Ishikawa (cell line): ENCODE results near the gene C11orf87.

ENCODE experiments used
- CEBPB ChIP-seq: IDR thresholded peaks from 2 replicates; pipeline ENCODE4 v1.6.1; 2012
- CREB1 ChIP-seq: IDR thresholded peaks from 2 replicates; pipeline ENCODE4 v1.6.1; 2012; ENCODE audit warnings: low read depth
- EGR1 ChIP-seq: IDR thresholded peaks from 2 replicates; pipeline ENCODE4 v1.6.1; 2012
- EP300 ChIP-seq: IDR thresholded peaks from 2 replicates; pipeline ENCODE4 v1.6.1; 2012; ENCODE audit warnings: borderline replicate concordance
- FOXM1 ChIP-seq: IDR thresholded peaks from 2 replicates; pipeline ENCODE4 v1.6.1; 2012; ENCODE audit warnings: low read depth, borderline replicate concordance
- MAX ChIP-seq: IDR thresholded peaks from 2 replicates; pipeline ENCODE4 v1.6.1; 2012
- NFIC ChIP-seq: IDR thresholded peaks from 2 replicates; pipeline ENCODE4 v1.6.1; 2012
- RAD21 ChIP-seq: IDR thresholded peaks from 2 replicates; pipeline ENCODE4 v1.6.1; 2012; ENCODE audit warnings: low read depth
- REST ChIP-seq: IDR thresholded peaks from 2 replicates; pipeline ENCODE4 v1.6.1; 2012; ENCODE audit warnings: low read depth, mild to moderate bottlenecking
- TAF1 ChIP-seq: IDR thresholded peaks from 2 replicates; pipeline ENCODE4 v1.6.1; 2012; ENCODE audit warnings: low read depth, mild to moderate bottlenecking
- TCF12 ChIP-seq: IDR thresholded peaks from 2 replicates; pipeline ENCODE4 v1.6.1; 2012; ENCODE audit warnings: low read depth
- TEAD4 ChIP-seq: IDR thresholded peaks from 2 replicates; pipeline ENCODE4 v1.6.1; 2012
- USF1 ChIP-seq: IDR thresholded peaks from 2 replicates; pipeline ENCODE4 v1.6.1; 2012
- YY1 ChIP-seq: IDR thresholded peaks from 2 replicates; pipeline ENCODE4 v1.6.1; 2012; ENCODE audit warnings: low read depth
- ZBTB7A ChIP-seq: IDR thresholded peaks from 2 replicates; pipeline ENCODE4 v1.6.1; 2012; ENCODE audit warnings: low read depth

Gene C11orf87

GRCh38 chr11:109432105-109432504 lies 10.1 kb downstream of the C11orf87 start:
- TF ChIP-seq FOXM1 = no peak
- no peak for TF ChIP-seq TEAD4
- TF ChIP-seq RAD21 = no peak
- no peak for TF ChIP-seq USF1
- TF ChIP-seq REST = no peak
- no peak for TF ChIP-seq ZBTB7A
- no peak for TF ChIP-seq TAF1
- no peak for TF ChIP-seq EGR1
- TF ChIP-seq NFIC = no peak
- TF ChIP-seq CREB1 = no peak
- no peak for TF ChIP-seq EP300
- no peak for TF ChIP-seq MAX
- no peak for TF ChIP-seq YY1
- no peak for TF ChIP-seq TCF12
- TF ChIP-seq CEBPB = no peak

GRCh38 chr11:109433753-109434256 lies 11.8 kb downstream of the C11orf87 start:
- TF ChIP-seq TEAD4 (no peak), TAF1 (no peak), NFIC (no peak), EP300 (no peak), MAX (no peak), YY1 (no peak), REST (no peak), RAD21 (no peak), ZBTB7A (no peak), CREB1 (no peak), CEBPB (no peak), TCF12 (no peak), USF1 (no peak), FOXM1 (no peak), EGR1 (no peak)

- TF ChIP-seq TCF12 = no peak
- no peak for TF ChIP-seq RAD21
- TF ChIP-seq USF1 = no peak
- no peak for TF ChIP-seq EGR1
- TF ChIP-seq TAF1 = no peak
- no peak for TF ChIP-seq REST
- no peak for TF ChIP-seq TEAD4
- TF ChIP-seq YY1 = no peak
- no peak for TF ChIP-seq NFIC
- no peak for TF ChIP-seq MAX
- TF ChIP-seq CREB1 = no peak
These were observed 13.2 kb downstream of the C11orf87 start for GRCh38 chr11:109435121-109435742.

GRCh38 chr11:109439684-109440083 lies 17.7 kb downstream of the C11orf87 start:
- TF ChIP-seq MAX (no peak), TEAD4 (no peak), RAD21 (no peak), NFIC (no peak), EP300 (no peak)
